Activated T-helper 1 cell treated with Interleukin-2 at 50 U/mL for 16 hours (primary cell): ENCODE results near the gene SETD3.
A peak's percentile ranks its signal among the peaks of the same experiment; 100 is the strongest.

ENCODE experiments used
- DNase-seq: peaks from one replicate; pipeline ENCODE4 v3.0.0-alpha.2; 2020; ENCODE audit warnings: low read depth

The SETD3 gene

GRCh38 chr14:99422228-99423010 lies 58.2 kb downstream of the SETD3 start:
- DNase-seq, result no peak

- no peak for DNase-seq
These were observed 59.9 kb downstream of the SETD3 start for GRCh38 chr14:99420711-99421110.

GRCh38 chr14:99419905-99420304 lies 60.8 kb downstream of the SETD3 start:
- no peak for DNase-seq

- DNase-seq, result no peak
These were observed 62.4 kb downstream of the SETD3 start for GRCh38 chr14:99418242-99418641.

GRCh38 chr14:99416909-99417308 lies 63.8 kb downstream of the SETD3 start:
- no peak for DNase-seq

- peak; percentile 37 for DNase-seq
These were observed 65.0 kb downstream of the SETD3 start for GRCh38 chr14:99415496-99416281.

GRCh38 chr14:99413911-99414310 lies 66.7 kb downstream of the SETD3 start:
- no peak for DNase-seq

- no peak for DNase-seq
These were observed 67.5 kb downstream of the SETD3 start for GRCh38 chr14:99413172-99413571.

GRCh38 chr14:99412117-99413061 lies 68.3 kb downstream of the SETD3 start:
- no peak for DNase-seq

- DNase-seq, result no peak
These were observed 70.6 kb downstream of the SETD3 start for GRCh38 chr14:99410019-99410418.

GRCh38 chr14:99408971-99409289 lies 71.7 kb downstream of the SETD3 start:
- DNase-seq, result no peak

GRCh38 chr14:99408286-99408970 lies 72.2 kb downstream of the SETD3 start:
- no peak for DNase-seq

- DNase-seq, result no peak
These were observed 73.2 kb downstream of the SETD3 start for GRCh38 chr14:99407416-99407815.

GRCh38 chr14:99402950-99403349 lies 77.7 kb downstream of the SETD3 start:
- no peak for DNase-seq

GRCh38 chr14:99402285-99402648 lies 78.4 kb downstream of the SETD3 start:
- DNase-seq, result no peak

- no peak for DNase-seq
These were observed 78.9 kb downstream of the SETD3 start for GRCh38 chr14:99401621-99402284.

- DNase-seq, result no peak
These were observed 79.4 kb downstream of the SETD3 start for GRCh38 chr14:99401211-99401610.

- no peak for DNase-seq
These were observed 83.0 kb downstream of the SETD3 start for GRCh38 chr14:99397698-99398097.

GRCh38 chr14:99395909-99396530 lies 84.6 kb downstream of the SETD3 start:
- DNase-seq, result peak; percentile 19

GRCh38 chr14:99394602-99395156 lies 86.0 kb downstream of the SETD3 start:
- no peak for DNase-seq
